B cell (primary cell): ENCODE measurements around the gene TRIM2. TPM values are rescaled to one million over a fixed set of nuclear protein-coding genes. Genes with fewer than 3 reads are reported as not detected.

ENCODE experiments used
- ATAC-seq: fragments of 200-7000 bp; cut with Tn5 transposase; one replicate; pipeline ENCODE4 v1.10.0; 2021; ENCODE audit warnings: low read depth, mild to moderate bottlenecking, moderate number of reproducible peaks, moderate library complexity
- CTCF ChIA-PET: fragments of 350-600 bp; sonication (Branson Sonifier 250); formaldehyde crosslinking; loops from one replicate; lab custom pipeline; 2021; ENCODE audit warnings: antibody characterized with exemption, inconsistent platforms; lab: Charles Lee
- POLR2A ChIA-PET: fragments of 350-600 bp; sonication (Branson Sonifier 250); formaldehyde crosslinking; loops from one replicate; lab custom pipeline; 2021; ENCODE audit warnings: antibody characterized with exemption; lab: Charles Lee
- DNase-seq: peaks from one replicate; pipeline ENCODE4 v3.0.0; 2013
- H2AFZ ChIP-seq: 2 replicates; pipeline ENCODE4 v1.6.1; 2012; ENCODE audit warnings: mild to moderate bottlenecking, low read depth, low read length; ENCODE audit not compliant: insufficient read depth, poor library complexity, severe bottlenecking
- H3K27ac ChIP-seq, 2 donors: 1 replicate in 1 of 2; 2 replicates in 1 of 2; pipeline ENCODE4 v1.5.1; 2012 to 2013; ENCODE audit warnings: low read length in 2 of 2, mild to moderate bottlenecking in 2 of 2, moderate library complexity in 1 of 2
- H3K27me3 ChIP-seq, 4 experiments: fragments of 200-600 bp in 1 of 4; sonication (generic) in 1 of 4; replicated peaks in 1 of 4; 1 replicate in 2 of 4; 2 replicates in 2 of 4; pipeline versions ENCODE4 v1.6.1 to v1.7.0; 2013 to 2016; ENCODE audit warnings: low read length in 3 of 4, mild to moderate bottlenecking in 2 of 4, mixed read lengths in 1 of 4, moderate library complexity in 1 of 4; ENCODE audit not compliant: insufficient read depth in 4 of 4, control insufficient read depth in 3 of 4; ENCODE audit errors: control extremely low read depth in 1 of 4
- H3K36me3 ChIP-seq, 2 experiments: replicated peaks in 1 of 2; 1 replicate in 1 of 2; 2 replicates in 1 of 2; pipeline versions ENCODE4 v1.6.1 to v1.7.1; 2013; ENCODE audit warnings: low read length in 1 of 2; ENCODE audit not compliant: insufficient read depth in 2 of 2, control insufficient read depth in 1 of 2; ENCODE audit errors: control extremely low read depth in 1 of 2, extremely low read depth in 1 of 2
- H3K4me1 ChIP-seq, 2 donors: fragments of 200-600 bp in 1 of 2; sonication (generic) in 1 of 2; 1 replicate in 1 of 2; 2 replicates in 1 of 2; pipeline versions ENCODE4 v1.5.1 to v1.6.1; 2013 to 2017; ENCODE audit warnings: low read length in 2 of 2; ENCODE audit not compliant: control insufficient read depth in 2 of 2, insufficient read depth in 2 of 2
- H3K4me2 ChIP-seq: replicated peaks from 2 replicates; pipeline ENCODE3; 2012; ENCODE audit warnings: mild to moderate bottlenecking, low read depth, low read length; ENCODE audit not compliant: poor library complexity, severe bottlenecking
- H3K4me3 ChIP-seq, 5 experiments: fragments of 200-600 bp in 1 of 5; sonication (generic) in 1 of 5; 1 replicate in 3 of 5; 2 replicates in 2 of 5; pipeline versions ENCODE4 v1.5.1 to v1.7.0; 2011 to 2016; ENCODE audit warnings: low read length in 4 of 5, mild to moderate bottlenecking in 4 of 5, low read depth in 2 of 5, control low read depth in 1 of 5, moderate library complexity in 1 of 5; ENCODE audit not compliant: insufficient read depth in 1 of 5; ENCODE audit errors: control extremely low read depth in 1 of 5, extremely low read depth in 1 of 5
- H3K79me2 ChIP-seq: fragments of 200-600 bp; sonication (generic); one replicate; pipeline ENCODE4 v1.6.0; 2016; ENCODE audit warnings: low read length; ENCODE audit not compliant: control insufficient read depth, insufficient read depth
- H3K9ac ChIP-seq: fragments of 200-600 bp; sonication (generic); 2 replicates; pipeline ENCODE4 v1.6.1; 2017; ENCODE audit warnings: mild to moderate bottlenecking, low read length, moderate library complexity
- H3K9me3 ChIP-seq, 3 donors: one replicate each; pipeline versions ENCODE4 v1.6.1 to v1.7.1; 2013; ENCODE audit warnings: low read length in 2 of 3; ENCODE audit not compliant: control insufficient read depth in 2 of 3, insufficient read depth in 1 of 3; ENCODE audit errors: control extremely low read depth in 1 of 3
- H4K20me1 ChIP-seq: 2 replicates; pipeline ENCODE4 v1.6.0; 2012; ENCODE audit warnings: mild to moderate bottlenecking, low read length; ENCODE audit not compliant: insufficient read depth, control insufficient read depth, poor library complexity, severe bottlenecking
- H3K27ac Mint-ChIP-seq: one replicate; pipeline ENCODE4 v1.8.0; 2021; ENCODE audit warnings: mixed read lengths
- H3K27me3 Mint-ChIP-seq: one replicate; pipeline ENCODE4 v1.8.0; 2021; ENCODE audit warnings: mixed read lengths
- H3K4me1 Mint-ChIP-seq: one replicate; pipeline ENCODE4 v1.8.0; 2021; ENCODE audit warnings: mixed read lengths
- H3K4me3 Mint-ChIP-seq: one replicate; pipeline ENCODE4 v1.8.0; 2021; ENCODE audit warnings: mixed read lengths
- H3K9me3 Mint-ChIP-seq: one replicate; pipeline ENCODE4 v1.8.0; 2022; ENCODE audit warnings: mixed read lengths; ENCODE audit not compliant: insufficient read depth
- EZH2 ChIP-seq: IDR thresholded peaks from 2 replicates; pipeline ENCODE4 v1.6.1; 2012; ENCODE audit warnings: borderline replicate concordance, low read depth, mild to moderate bottlenecking, moderate library complexity, low read length; ENCODE audit not compliant: insufficient read depth, poor library complexity, severe bottlenecking
- WGBS: methylation state at CpG from one replicate; pipeline ENCODE4 v1.1.5; 2013; ENCODE audit warnings: missing lambda C conversion rate; ENCODE audit not compliant: insufficient coverage; 5-methylcytosine and 5-hydroxymethylcytosine counted together
- intact Hi-C: fragments of 100-400 bp; cut with micrococcal nuclease; formaldehyde crosslinking; loops from one replicate; pipeline ENCODE4 v1.10.0; 2022
- polyA plus RNA-seq: library from polyadenylated mRNA; depleted of rRNA; stranded (reverse); fragments of >200 nt; gene quantifications from 2 replicates; pipeline ENCODE4 v1.2.3, GENCODE V29; 2012
- total RNA-seq, 2 donors: library from RNA; stranded (reverse); fragments of 120-200 nt in 1 of 2; gene quantifications; 1 replicate in 1 of 2; 2 replicates in 1 of 2; pipeline versions ENCODE4 v1.2.3 to v1.2.4, GENCODE V29; 2013 to 2022
- TF ChIP-seq, protein P1 (sequence below): fragments of 200-600 bp; IDR thresholded peaks from one replicate; pipeline ENCODE4 v1.8.0; 2022; ENCODE audit warnings: antibody characterized with exemption, mild to moderate bottlenecking

TRIM2 gene
- total and polyA plus RNA-seq, 2 donors (not counting 1 experiment from before 2014, with no cell fraction given): 1.2 to 6.4 TPM

DNA sequence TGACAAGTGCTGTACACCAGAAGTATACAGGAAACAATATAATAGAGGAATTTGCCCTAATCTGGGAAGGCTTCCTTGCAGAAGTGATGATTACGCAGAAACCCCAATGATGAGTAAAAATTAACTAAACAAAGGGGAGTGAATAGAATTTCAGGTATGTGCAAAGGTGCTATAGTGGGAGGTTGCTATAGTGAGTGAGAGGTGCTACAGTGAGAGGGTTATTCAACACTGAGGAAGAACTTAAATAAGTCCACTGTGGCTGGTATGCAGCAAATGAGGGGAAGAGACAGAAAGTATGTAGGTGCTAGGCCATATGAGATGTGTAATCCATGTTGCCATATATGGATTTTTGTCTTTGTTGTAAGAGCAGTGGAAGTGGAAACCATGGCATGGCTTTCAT is 69.5 kb downstream of the TRIM2 start:
- Mint-ChIP-seq H3K27me3 (no peaks in the 10 kb centered on the region), H3K9me3 (no peaks in the 10 kb centered on the region), H3K27ac (no peak overlapping the region), H3K4me1 (no peaks in the 10 kb centered on the region), H3K4me3 (no peak overlapping the region)
- no peak overlapping the region for H3K4me3 ChIP-seq
- no peak for ATAC-seq
- H3K27ac ChIP-seq: no peak overlapping the region
- no peaks in the 10 kb centered on the region for H3K4me1 ChIP-seq
- H2AFZ ChIP-seq: no peak overlapping the region
- no peaks in the 10 kb centered on the region for H3K36me3 ChIP-seq
- no peaks in the 10 kb centered on the region for H3K9me3 ChIP-seq
- no peak for DNase-seq
- POLR2A ChIA-PET: no interaction called here
- TF ChIP-seq EZH2: no peak
- TF ChIP-seq, protein P1, sequence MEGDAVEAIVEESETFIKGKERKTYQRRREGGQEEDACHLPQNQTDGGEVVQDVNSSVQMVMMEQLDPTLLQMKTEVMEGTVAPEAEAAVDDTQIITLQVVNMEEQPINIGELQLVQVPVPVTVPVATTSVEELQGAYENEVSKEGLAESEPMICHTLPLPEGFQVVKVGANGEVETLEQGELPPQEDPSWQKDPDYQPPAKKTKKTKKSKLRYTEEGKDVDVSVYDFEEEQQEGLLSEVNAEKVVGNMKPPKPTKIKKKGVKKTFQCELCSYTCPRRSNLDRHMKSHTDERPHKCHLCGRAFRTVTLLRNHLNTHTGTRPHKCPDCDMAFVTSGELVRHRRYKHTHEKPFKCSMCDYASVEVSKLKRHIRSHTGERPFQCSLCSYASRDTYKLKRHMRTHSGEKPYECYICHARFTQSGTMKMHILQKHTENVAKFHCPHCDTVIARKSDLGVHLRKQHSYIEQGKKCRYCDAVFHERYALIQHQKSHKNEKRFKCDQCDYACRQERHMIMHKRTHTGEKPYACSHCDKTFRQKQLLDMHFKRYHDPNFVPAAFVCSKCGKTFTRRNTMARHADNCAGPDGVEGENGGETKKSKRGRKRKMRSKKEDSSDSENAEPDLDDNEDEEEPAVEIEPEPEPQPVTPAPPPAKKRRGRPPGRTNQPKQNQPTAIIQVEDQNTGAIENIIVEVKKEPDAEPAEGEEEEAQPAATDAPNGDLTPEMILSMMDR: no peak
- no peaks in the 10 kb centered on the region for H4K20me1 ChIP-seq
- H3K9ac ChIP-seq: no peak overlapping the region
- H3K27me3 ChIP-seq: no peaks in the 10 kb centered on the region
- CTCF ChIA-PET: no interaction called here
- no peak overlapping the region for H3K4me2 ChIP-seq
- no peaks in the 10 kb centered on the region for H3K79me2 ChIP-seq
- 100% methylated on average over 1 of the region's 1 CpG for WGBS
- intact Hi-C loops: no loop called here

DNA sequence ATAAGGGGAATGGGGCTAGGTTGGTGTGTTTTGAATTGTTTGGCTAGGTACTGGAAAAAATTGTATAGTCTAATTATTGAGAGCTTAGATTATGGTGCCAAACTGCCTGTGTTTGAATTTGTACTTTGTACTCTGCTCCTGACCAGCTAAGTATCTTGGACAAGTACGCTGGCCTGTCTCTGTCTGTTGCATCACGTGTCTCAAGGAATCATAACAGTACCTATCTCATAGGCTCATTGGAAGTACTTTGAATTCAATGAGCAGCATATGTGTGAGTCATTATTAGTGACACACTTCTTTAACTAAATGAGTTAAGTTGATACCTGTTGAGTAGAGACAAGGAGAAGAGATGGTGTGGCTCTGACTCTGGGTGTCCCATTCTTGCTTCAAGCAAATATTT is 70.7 kb downstream of the TRIM2 start:
- no peaks in the 10 kb centered on the region for H3K4me1 ChIP-seq
- H3K27me3 ChIP-seq: no peaks in the 10 kb centered on the region
- ChIA-PET CTCF (interaction anchor here (0.5 kb wide), 1 partner anchor 694 kb away, joined by 4 read pairs; no protein-coding TSS in a partner anchor), POLR2A (interaction anchor here (0.6 kb wide), 1 partner anchor 29 kb away, joined by 3 read pairs; no protein-coding TSS in a partner anchor)
- no peaks in the 10 kb centered on the region for H4K20me1 ChIP-seq
- no peak overlapping the region for H3K27ac ChIP-seq
- TF ChIP-seq EZH2: no peak
- TF ChIP-seq, protein P1: no peak
- no peak overlapping the region for H3K9ac ChIP-seq
- DNase-seq: no peak
- no peaks in the 10 kb centered on the region for H3K9me3 Mint-ChIP-seq
- no peak overlapping the region for H3K27ac Mint-ChIP-seq
- no peak overlapping the region for H3K4me3 ChIP-seq
- no peaks in the 10 kb centered on the region for H3K79me2 ChIP-seq
- no peaks in the 10 kb centered on the region for H3K27me3 Mint-ChIP-seq
- no peaks in the 10 kb centered on the region for H3K4me1 Mint-ChIP-seq
- ATAC-seq: no peak
- H2AFZ ChIP-seq: no peak overlapping the region
- no CpG with 5 or more reads among the region's 2 CpGs for WGBS
- no peak overlapping the region for H3K4me3 Mint-ChIP-seq
- no peaks in the 10 kb centered on the region for H3K36me3 ChIP-seq
- H3K9me3 ChIP-seq: no peaks in the 10 kb centered on the region
- H3K4me2 ChIP-seq: no peak overlapping the region
- intact Hi-C loops: no loop called here
